Thoracic aorta (tissue), 2 donors: ENCODE results near the gene HEG1. TPM values are rescaled to one million over a fixed set of nuclear protein-coding genes. Genes with fewer than 3 reads are reported as not detected.

ENCODE experiments used
- ATAC-seq: fragments of 150-250 bp; one replicate; pipeline ENCODE4 v1.8.0; 2017; ENCODE audit warnings: low read depth; ENCODE audit not compliant: insufficient number of reproducible peaks, low FRiP score
- DNase-seq: peaks from one replicate; pipeline ENCODE4 v3.0.0-alpha.2; 2020; ENCODE audit warnings: low spot score
- H3K27ac ChIP-seq, 2 donors: fragments of 200-600 bp; sonication (generic); 1 replicate in 1 of 2; 2 replicates in 1 of 2; pipeline ENCODE4 v1.5.1; 2016; ENCODE audit warnings: mild to moderate bottlenecking in 2 of 2, moderate library complexity in 2 of 2
- H3K27me3 ChIP-seq: fragments of 200-600 bp; sonication (generic); replicated peaks from 2 replicates; pipeline ENCODE4 v1.6.0; 2016; ENCODE audit warnings: mild to moderate bottlenecking; ENCODE audit not compliant: insufficient read depth
- H3K36me3 ChIP-seq: fragments of 200-600 bp; sonication (generic); one replicate; pipeline ENCODE4 v1.5.1; 2016
- H3K4me1 ChIP-seq, 2 donors: fragments of 200-600 bp; sonication (generic); 1 replicate in 1 of 2; 2 replicates in 1 of 2; pipeline versions ENCODE4 v1.5.1 to v1.6.0; 2016; ENCODE audit warnings: low read depth in 2 of 2, mild to moderate bottlenecking in 1 of 2; ENCODE audit not compliant: control insufficient read depth in 1 of 2
- H3K4me3 ChIP-seq: fragments of 200-600 bp; sonication (generic); 2 replicates; pipeline ENCODE4 v1.5.1; 2016; ENCODE audit warnings: mild to moderate bottlenecking
- H3K9me3 ChIP-seq: fragments of 200-600 bp; sonication (generic); 2 replicates; pipeline ENCODE4 v1.5.1; 2016
- total RNA-seq, 2 donors: library from RNA; depleted of rRNA; stranded (reverse); fragments of >200 nt; gene quantifications; one replicate each; pipeline versions ENCODE4 v1.1.0 to v1.2.3, GENCODE V29; 2016
- TF ChIP-seq, protein P1 (sequence below): fragments of 200-600 bp; sonication (generic); IDR thresholded peaks from one replicate; pipeline ENCODE4 v1.5.1; 2019; ENCODE audit warnings: antibody characterized with exemption

HEG1 gene
- total RNA-seq, 2 donors from 2014 or later = 114 to 168 TPM

DNA sequence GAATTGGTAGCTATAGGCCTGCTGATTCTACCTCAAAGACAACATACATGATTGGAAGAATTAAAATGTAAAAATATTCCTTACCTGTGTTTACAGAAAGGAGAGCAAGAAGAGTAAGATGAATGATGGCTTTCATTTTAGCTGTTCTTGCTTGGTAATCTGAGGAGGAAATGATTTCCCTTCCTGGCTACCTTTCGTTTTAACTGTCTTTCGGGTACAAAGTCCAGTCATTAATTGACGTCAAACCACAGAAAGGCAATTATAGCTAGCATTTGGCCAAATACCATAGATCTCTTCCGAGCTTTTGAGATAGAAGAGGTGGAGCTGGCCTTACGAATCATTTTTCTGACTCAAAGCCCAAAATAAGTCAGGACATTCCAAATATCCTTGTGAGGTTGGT is 121.2 kb downstream of the HEG1 start, which contains the start of gene MUC13:
Gene MUC13 (minus strand): TSS at position 175 of the 400 bp plus-strand sequence. CDS start 39 bp downstream, at position 136.
- H3K27me3 ChIP-seq = no peaks in the 10 kb centered on the region
- H3K27ac ChIP-seq = no peak within 1 kb of the TSS
- peaks cover 0 to 6% of the 10 kb centered on the region in 2 donors for H3K4me1 ChIP-seq
- no peak within 1 kb of the TSS for H3K4me3 ChIP-seq
- H3K9me3 ChIP-seq = no peaks in the 10 kb centered on the region
- DNase-seq (no peak), ATAC-seq (no peak)
- TF ChIP-seq, protein P1, sequence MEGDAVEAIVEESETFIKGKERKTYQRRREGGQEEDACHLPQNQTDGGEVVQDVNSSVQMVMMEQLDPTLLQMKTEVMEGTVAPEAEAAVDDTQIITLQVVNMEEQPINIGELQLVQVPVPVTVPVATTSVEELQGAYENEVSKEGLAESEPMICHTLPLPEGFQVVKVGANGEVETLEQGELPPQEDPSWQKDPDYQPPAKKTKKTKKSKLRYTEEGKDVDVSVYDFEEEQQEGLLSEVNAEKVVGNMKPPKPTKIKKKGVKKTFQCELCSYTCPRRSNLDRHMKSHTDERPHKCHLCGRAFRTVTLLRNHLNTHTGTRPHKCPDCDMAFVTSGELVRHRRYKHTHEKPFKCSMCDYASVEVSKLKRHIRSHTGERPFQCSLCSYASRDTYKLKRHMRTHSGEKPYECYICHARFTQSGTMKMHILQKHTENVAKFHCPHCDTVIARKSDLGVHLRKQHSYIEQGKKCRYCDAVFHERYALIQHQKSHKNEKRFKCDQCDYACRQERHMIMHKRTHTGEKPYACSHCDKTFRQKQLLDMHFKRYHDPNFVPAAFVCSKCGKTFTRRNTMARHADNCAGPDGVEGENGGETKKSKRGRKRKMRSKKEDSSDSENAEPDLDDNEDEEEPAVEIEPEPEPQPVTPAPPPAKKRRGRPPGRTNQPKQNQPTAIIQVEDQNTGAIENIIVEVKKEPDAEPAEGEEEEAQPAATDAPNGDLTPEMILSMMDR = no peak
- H3K36me3 ChIP-seq = no peaks in the 10 kb centered on the region

DNA sequence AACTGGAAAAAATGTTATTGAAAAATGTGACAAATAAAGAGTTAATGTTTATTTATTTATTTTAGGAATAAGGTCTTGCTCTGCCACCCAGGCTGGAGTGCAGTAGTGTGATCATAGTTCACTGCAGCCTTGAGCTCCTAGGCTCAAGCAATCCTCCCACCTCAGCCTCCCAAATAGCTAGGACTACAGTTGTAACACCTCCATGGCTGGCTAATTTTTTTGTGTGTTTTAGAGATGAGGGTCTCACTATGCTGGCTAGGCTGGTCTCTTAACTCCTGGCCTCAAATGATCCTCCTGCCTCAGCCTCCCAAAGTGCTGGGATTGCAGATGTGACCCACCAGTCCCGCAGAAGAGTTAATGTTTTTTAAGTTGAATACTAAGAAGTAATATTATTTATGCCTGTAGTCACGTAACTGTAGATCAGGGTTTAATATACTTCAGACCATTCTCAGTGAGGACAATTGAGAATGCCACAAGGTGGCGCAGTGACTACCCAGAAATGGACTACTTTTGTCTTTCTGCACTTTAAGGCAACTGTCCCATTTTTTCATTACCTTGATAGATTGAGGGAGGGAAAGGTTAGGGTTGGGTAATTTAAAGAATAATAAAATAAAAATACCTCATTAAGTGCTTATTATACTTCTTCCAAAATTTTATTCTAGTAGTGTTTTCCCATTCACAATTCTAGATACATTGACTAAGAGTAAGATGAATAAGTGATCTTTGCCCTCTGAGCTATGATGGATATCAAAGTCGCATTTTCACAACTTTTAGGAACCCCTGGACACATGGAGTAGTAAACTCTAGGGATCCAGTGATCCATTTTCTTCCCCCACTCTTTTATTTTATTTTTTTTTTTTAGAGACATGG is 127.2 kb downstream of the HEG1 start:
- Histone ChIP-seq H3K4me3 (no peak overlapping the region), H3K27ac (no peak overlapping the region), H3K9me3 (no peaks in the 10 kb centered on the region), H3K4me1 (peaks cover 0 to 7% of the 10 kb centered on the region in 2 donors), H3K27me3 (no peaks in the 10 kb centered on the region), H3K36me3 (no peaks in the 10 kb centered on the region)
- ATAC-seq = no peak
- no peak for DNase-seq
- TF ChIP-seq, protein P1 = peak; percentile 68

DNA sequence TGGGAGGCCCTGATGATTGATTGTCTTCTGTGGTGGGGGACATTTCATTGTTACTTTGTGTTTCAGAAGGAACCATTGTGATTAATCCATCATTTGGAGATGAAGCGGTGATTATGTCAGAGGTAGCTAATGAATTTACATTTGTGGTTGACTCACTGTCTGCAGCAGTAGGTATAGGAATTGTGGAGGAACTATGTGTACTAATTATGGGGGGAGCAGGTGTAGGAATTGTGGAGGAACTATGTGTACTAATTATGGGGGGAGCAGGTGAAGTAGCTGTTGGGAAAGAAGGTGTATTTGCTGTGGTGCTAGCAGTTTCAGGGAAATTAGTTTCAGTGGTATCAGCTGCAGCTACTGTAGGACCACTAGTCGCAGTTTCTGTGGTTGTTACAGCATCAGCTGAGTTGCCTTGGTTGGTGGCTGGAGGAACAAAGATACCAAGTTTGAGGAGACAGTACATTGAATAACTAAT is 128.2 kb downstream of the HEG1 start:
- TF ChIP-seq, protein P1 = no peak
- no peaks in the 10 kb centered on the region for H3K9me3 ChIP-seq

DNA sequence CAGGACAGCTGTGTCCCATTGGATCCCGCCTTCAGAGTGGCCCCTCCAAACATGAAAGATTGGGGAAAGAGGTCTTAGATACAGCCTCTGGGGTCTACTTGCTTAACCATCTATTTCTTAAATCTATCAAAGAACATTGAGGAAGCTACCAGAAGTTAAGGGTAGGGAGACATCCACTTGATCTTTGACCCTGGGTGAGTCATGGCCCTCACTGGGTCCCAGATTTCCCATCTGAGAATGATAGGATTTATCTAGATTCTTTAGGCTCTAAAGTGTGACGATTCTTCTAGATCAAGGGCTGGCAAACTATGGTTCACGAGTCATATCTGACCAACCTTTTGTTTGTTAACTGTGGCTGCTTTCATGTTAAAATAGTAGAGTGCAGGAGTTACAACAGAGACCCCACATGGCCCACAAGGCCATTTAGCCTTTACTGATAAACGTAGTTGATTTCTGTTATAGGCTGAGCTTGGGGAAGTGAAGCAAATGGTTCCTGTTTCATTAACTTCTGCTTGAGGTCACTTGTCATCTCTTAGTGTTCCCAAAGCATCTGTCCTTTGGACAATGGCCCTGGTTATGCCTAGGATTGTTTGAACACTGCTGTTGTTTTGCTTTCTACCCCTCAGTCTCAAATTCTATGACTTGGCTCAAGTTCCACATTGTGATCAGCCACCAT is 129.2 kb downstream of the HEG1 start:
- no peak for ATAC-seq
- Histone ChIP-seq H3K9me3 (no peaks in the 10 kb centered on the region), H3K27ac (no peak overlapping the region), H3K4me1 (peaks cover 0 to 7% of the 10 kb centered on the region in 2 donors), H3K36me3 (no peaks in the 10 kb centered on the region), H3K27me3 (no peaks in the 10 kb centered on the region), H3K4me3 (no peak overlapping the region)
- TF ChIP-seq, protein P1 = no peak
- no peak for DNase-seq

More for the DNA sequence above, 128.2 kb downstream of the HEG1 start:
- Histone ChIP-seq H3K4me3 (no peak overlapping the region), H3K27ac (no peak overlapping the region), H3K27me3 (no peaks in the 10 kb centered on the region), H3K4me1 (peaks cover 0 to 7% of the 10 kb centered on the region in 2 donors), H3K36me3 (no peaks in the 10 kb centered on the region)
- ATAC-seq (no peak), DNase-seq (no peak)

DNA sequence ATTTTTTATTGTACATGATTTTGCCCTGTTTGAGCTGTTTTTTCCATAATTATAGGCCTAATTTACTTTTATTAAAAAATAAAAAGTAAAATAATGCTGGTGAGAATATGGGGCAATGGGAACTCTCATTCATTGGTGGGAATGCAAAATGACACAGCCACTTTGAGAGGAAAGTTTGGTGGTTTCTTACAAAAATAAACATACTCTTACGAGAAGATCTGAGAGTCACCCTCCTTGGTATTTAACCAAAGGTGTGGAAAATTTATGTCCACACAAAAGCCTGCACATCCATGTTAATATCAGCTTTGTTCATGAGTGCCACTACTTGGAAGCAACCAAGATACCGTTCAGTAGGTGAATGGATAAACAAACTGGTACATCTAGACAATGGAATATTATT is 131.1 kb downstream of the HEG1 start:
- H3K9me3 ChIP-seq = no peaks in the 10 kb centered on the region
- ATAC-seq = no peak
- TF ChIP-seq, protein P1 = no peak
- H3K4me3 ChIP-seq = no peak overlapping the region
- H3K36me3 ChIP-seq = no peaks in the 10 kb centered on the region
- DNase-seq = no peak
- no peaks in the 10 kb centered on the region for H3K27me3 ChIP-seq
- H3K27ac ChIP-seq = no peak overlapping the region
- peaks cover 0 to 3% of the 10 kb centered on the region in 2 donors for H3K4me1 ChIP-seq
